Measurements from ENCODE around the gene CTNNBL1.

DNA sequence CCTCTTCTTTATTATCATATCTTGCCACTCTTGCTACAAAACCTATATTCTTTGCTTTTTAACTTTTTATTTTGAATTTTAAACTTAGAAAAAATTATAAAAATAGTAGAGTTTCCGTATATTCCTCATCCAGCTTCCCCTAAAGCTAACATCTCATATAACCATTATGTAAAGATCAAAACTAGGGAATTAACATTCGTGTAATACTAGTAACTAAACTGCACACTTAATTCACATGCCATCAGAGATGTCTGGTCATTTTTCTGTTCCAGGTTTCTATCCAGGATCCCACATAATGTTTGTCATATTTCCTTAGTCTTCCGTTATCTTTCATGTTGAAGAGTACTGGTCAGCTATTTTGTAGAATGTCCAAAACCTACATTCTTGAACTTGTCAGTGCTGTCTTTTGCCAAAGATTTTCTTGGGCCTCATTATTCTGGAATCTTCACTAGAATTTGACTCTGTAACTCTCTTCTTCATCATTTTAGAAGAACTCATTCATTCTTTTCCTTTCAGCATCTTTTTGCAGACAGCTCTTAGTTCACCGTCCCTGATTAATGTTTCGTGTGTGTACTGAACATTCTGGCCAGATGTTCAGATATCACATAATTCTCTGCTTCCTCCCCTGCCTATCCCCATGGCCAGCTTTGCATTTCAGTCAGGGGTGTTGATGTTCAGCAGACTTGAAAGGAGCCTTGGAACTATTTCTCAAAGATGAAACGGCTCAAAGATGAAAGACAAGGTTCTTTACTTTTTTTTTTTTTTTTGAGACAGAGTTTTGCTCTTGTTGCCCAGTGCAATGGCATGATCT, 9.4 kb downstream of the CTNNBL1 start:
- TF ChIP-seq, protein P1, sequence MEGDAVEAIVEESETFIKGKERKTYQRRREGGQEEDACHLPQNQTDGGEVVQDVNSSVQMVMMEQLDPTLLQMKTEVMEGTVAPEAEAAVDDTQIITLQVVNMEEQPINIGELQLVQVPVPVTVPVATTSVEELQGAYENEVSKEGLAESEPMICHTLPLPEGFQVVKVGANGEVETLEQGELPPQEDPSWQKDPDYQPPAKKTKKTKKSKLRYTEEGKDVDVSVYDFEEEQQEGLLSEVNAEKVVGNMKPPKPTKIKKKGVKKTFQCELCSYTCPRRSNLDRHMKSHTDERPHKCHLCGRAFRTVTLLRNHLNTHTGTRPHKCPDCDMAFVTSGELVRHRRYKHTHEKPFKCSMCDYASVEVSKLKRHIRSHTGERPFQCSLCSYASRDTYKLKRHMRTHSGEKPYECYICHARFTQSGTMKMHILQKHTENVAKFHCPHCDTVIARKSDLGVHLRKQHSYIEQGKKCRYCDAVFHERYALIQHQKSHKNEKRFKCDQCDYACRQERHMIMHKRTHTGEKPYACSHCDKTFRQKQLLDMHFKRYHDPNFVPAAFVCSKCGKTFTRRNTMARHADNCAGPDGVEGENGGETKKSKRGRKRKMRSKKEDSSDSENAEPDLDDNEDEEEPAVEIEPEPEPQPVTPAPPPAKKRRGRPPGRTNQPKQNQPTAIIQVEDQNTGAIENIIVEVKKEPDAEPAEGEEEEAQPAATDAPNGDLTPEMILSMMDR (IDR thresholded peaks at IDR 0.05), result no peak
- no peak for TF ChIP-seq ZFX (IDR thresholded peaks at IDR 0.05; ENCODE audit: borderline replicate concordance)
